GM23338 (cell line): Measurements from ENCODE around the gene FLG2.

Source experiments
- CREB1 ChIP-seq: fragments of 250-450 bp; sonication (Bioruptor Pico); IDR thresholded peaks from 2 replicates; pipeline ENCODE4 v1.5.0; 2020; ENCODE audit warnings: low read depth, mild to moderate bottlenecking, moderate library complexity
- CTCF ChIP-seq, 2 experiments: fragments of 200-600 bp in 1 of 2; sonication (generic) in 1 of 2; conservative IDR thresholded peaks; 2 replicates each; pipeline versions ENCODE4 v1.5.1 to v1.6.1; 2016 to 2017; ENCODE audit warnings: antibody characterized with exemption in 2 of 2, low read depth in 2 of 2, mild to moderate bottlenecking in 2 of 2, moderate library complexity in 1 of 2
- EZH2 ChIP-seq: fragments of 200-600 bp; sonication (generic); IDR thresholded peaks from one replicate; pipeline ENCODE4 v1.8.0; 2017; ENCODE audit warnings: antibody characterized with exemption, mild to moderate bottlenecking, low read depth; ENCODE audit not compliant: unreplicated experiment
- EZH2phosphoT487 ChIP-seq: fragments of 200-600 bp; sonication (generic); IDR thresholded peaks from one replicate; pipeline ENCODE4 v1.8.1; 2018; ENCODE audit warnings: antibody characterized with exemption; ENCODE audit not compliant: unreplicated experiment
- POLR2AphosphoS5 ChIP-seq: IDR thresholded peaks from 2 replicates; pipeline ENCODE4 v1.6.1; 2016; ENCODE audit warnings: antibody characterized with exemption, low read depth
- REST ChIP-seq: IDR thresholded peaks from one replicate; pipeline ENCODE4 v1.6.1; 2018; ENCODE audit warnings: antibody characterized with exemption; ENCODE audit not compliant: unreplicated experiment

- no peak for TF ChIP-seq POLR2AphosphoS5
- TF ChIP-seq CTCF (conservative IDR thresholded peaks at IDR 0.05; ENCODE audit: low read depth in 2 of 2) = no peak
- TF ChIP-seq REST = no peak
- TF ChIP-seq EZH2 = no peak
- TF ChIP-seq CREB1 (CRISPR knock-in tag) = no peak
- no peak for TF ChIP-seq EZH2phosphoT487
Observed at GRCh38 chr1:152372672-152373071, 12.9 kb upstream of the FLG2 start.
